ENCODE measurements around the gene PGAP1. TPM values are rescaled to one million over a fixed set of nuclear protein-coding genes. Genes with fewer than 3 reads are reported as not detected.
A peak's percentile ranks its signal among the peaks of the same experiment; 100 is the strongest.

The PGAP1 gene
- total and polyA plus RNA-seq, 12 donors = 0.99 to 9.8 (median 5.6) TPM

- DNase-seq (no peak), ATAC-seq (no peak)
- Histone ChIP-seq H3K4me1 (no peaks in the 10 kb centered on the region), H3K36me3 (no peaks in the 10 kb centered on the region), H3K27me3 (no peaks in the 10 kb centered on the region), H3K27ac (no peak overlapping the region), H3K9me3 (no peaks in the 10 kb centered on the region), H3K4me3 (no peak overlapping the region)
- 68 to 73% methylated on average over 2 of the region's 2 CpGs for WGBS, 2 donors
- intact Hi-C loops (cut with DNase I) = no loop called here
- no peak for TF ChIP-seq CTCF (IDR thresholded peaks at IDR 0.05)
These were observed 25.5 kb upstream of the PGAP1 start for GRCh38 chr2:196951973-196952372.

- no peak for DNase-seq
- Histone ChIP-seq H3K27ac (no peak overlapping the region), H3K4me3 (no peak overlapping the region), H3K27me3 (no peaks in the 10 kb centered on the region), H3K9me3 (no peaks in the 10 kb centered on the region), H3K36me3 (no peaks in the 10 kb centered on the region), H3K4me1 (no peaks in the 10 kb centered on the region)
- ATAC-seq = no peak
- intact Hi-C loops (cut with DNase I) = no loop called here
- TF ChIP-seq CTCF (IDR thresholded peaks at IDR 0.05) = no peak
- WGBS, 2 donors = 60 to 63% methylated on average over 5 of the region's 5 CpGs
These were observed 22.6 kb upstream of the PGAP1 start for GRCh38 chr2:196949116-196949515.

- H3K9me3 ChIP-seq = no peaks in the 10 kb centered on the region
- DNase-seq = no peak
- H3K4me3 ChIP-seq = no peak overlapping the region
- 65 to 69% methylated on average over 4 of the region's 4 CpGs for WGBS, 2 donors
- TF ChIP-seq CTCF (IDR thresholded peaks at IDR 0.05) = no peak
- H3K27me3 ChIP-seq = no peaks in the 10 kb centered on the region
- no peak overlapping the region for H3K27ac ChIP-seq
- intact Hi-C loops (cut with DNase I) = no loop called here
- H3K4me1 ChIP-seq = peaks cover 0 to 10% (median 3%) of the 10 kb centered on the region in 9 donors
- H3K36me3 ChIP-seq = no peaks in the 10 kb centered on the region
- no peak for ATAC-seq
These were observed 18.1 kb upstream of the PGAP1 start for GRCh38 chr2:196944570-196944969.

- 57 to 58% methylated on average over 4 of the region's 4 CpGs for WGBS, 2 donors
- peak in 7 of 8 donors; percentile 28 to 92 (median 75) for ATAC-seq
- DNase-seq = no peak
These were observed 15.0 kb upstream of the PGAP1 start for GRCh38 chr2:196941398-196942078.

More at GRCh38 chr2:196941398-196942078, 15.0 kb upstream of the PGAP1 start:
- no peaks in the 10 kb centered on the region for H3K27me3 ChIP-seq
- TF ChIP-seq CTCF (IDR thresholded peaks at IDR 0.05) = peak in 1 of 9 donors; percentile 18
- intact Hi-C loops (cut with DNase I) = no loop called here
- no peak overlapping the region for H3K4me3 ChIP-seq
- peaks cover 0 to 10% (median 3%) of the 10 kb centered on the region in 9 donors for H3K4me1 ChIP-seq
- H3K27ac ChIP-seq = peak overlapping the region in 5 of 10 donors; percentile 11 to 30 (median 18)
- no peaks in the 10 kb centered on the region for H3K9me3 ChIP-seq
- H3K36me3 ChIP-seq = no peaks in the 10 kb centered on the region
